IPS DF 6.9 (cell line): Measurements from ENCODE around the gene RABGGTA.

Source experiments
- DNase-seq: peaks from one replicate; pipeline ENCODE4 v3.0.0-alpha.2; 2013; ENCODE audit warnings: low read depth, low spot score
- H3K27ac ChIP-seq: one replicate; pipeline ENCODE4 v1.5.1; 2013; ENCODE audit warnings: low read length, control low read depth
- H3K27me3 ChIP-seq: 2 replicates; pipeline ENCODE4 v1.6.1; 2013; ENCODE audit warnings: mild to moderate bottlenecking, low read length; ENCODE audit not compliant: control insufficient read depth, insufficient read depth
- H3K36me3 ChIP-seq: 2 replicates; pipeline ENCODE4 v1.6.1; 2013; ENCODE audit warnings: low read length; ENCODE audit not compliant: control insufficient read depth, insufficient read depth
- H3K4me1 ChIP-seq: 2 replicates; pipeline ENCODE4 v1.6.1; 2013; ENCODE audit warnings: low read length; ENCODE audit not compliant: control insufficient read depth, insufficient read depth
- H3K4me3 ChIP-seq: 2 replicates; pipeline ENCODE4 v1.5.1; 2013; ENCODE audit warnings: mild to moderate bottlenecking, low read length
- H3K9me3 ChIP-seq: 2 replicates; pipeline ENCODE4 v1.6.1; 2013; ENCODE audit warnings: low read length, inconsistent platforms; ENCODE audit not compliant: control insufficient read depth, insufficient read depth
- WGBS: extraction: QIAGEN DNeasy Blood & Tissue Kit; methylation state at CpG from one replicate; pipeline ENCODE4 v1.1.7; 2013; ENCODE audit warnings: mixed read lengths, missing lambda C conversion rate; ENCODE audit not compliant: insufficient read length, insufficient coverage; 5-methylcytosine and 5-hydroxymethylcytosine counted together

The RABGGTA gene

GRCh38 chr14:24300326-24300980 is 29.1 kb upstream of the RABGGTA start:
- H3K9me3 ChIP-seq = no peaks in the 10 kb centered on the region
- WGBS = no CpG with 5 or more reads among the region's 16 CpGs
- H3K4me1 ChIP-seq = no peaks in the 10 kb centered on the region
- H3K27me3 ChIP-seq = no peaks in the 10 kb centered on the region
- peaks cover 22% of the 10 kb centered on the region for H3K36me3 ChIP-seq
- H3K27ac ChIP-seq = no peak overlapping the region
- H3K4me3 ChIP-seq = peak overlapping the region; percentile 81
- no peak for DNase-seq

DNA sequence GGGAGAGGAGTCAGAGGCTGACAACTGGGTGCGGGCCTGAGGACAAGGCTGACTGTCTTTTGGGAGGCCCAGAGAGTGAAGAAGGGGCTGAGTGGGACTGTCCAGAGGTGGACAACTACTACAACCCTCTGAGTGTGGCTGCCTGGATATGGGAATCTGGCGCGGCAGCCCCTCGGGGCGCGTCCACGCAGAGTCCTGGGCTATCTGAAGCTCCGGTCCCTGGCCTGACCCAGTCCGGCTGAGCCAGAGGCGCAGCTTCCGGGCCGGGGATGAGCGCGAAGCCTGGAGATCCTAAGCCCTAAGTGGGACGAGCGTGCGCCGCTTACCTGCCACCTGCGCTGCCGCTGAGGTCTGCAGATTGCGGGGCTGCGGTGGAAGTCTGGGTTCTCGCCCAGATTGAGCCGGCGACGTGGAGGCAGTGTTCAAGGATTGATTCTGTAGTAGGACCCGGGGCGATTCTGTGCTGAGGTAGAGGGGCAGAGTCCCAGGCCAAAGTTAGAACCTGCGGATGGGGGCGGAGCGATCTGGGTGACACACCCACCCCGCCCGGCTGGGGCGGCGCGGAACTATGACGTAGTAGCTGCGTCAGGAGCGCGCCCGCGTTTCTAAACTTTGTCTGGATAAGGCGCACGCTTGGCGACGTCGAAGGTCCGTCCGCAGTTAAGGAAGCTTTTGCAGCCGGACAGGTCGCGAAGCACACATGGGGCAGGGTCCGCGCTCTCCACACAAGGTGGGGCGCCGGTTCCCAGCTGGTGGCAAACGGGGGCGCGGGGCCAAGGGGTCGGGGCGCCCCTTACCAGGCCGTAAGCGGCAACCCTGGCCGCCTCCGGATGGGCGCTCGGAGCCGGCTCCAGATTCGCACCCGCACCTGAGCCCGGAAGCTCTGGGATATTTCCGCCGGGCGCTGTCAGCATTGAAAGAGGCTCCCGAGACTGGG is 28.1 kb upstream of the RABGGTA start, which contains the start of the genes DHRS1 and NOP9:
DHRS1 (minus strand) TSS at position 526 of the 937 bp plus-strand sequence. CDS start 674 bp downstream, outside the sequence.
NOP9 (plus strand) TSS at position 596 of the 937 bp plus-strand sequence; CDS start at position 701, 105 bp downstream.
- no peak for DNase-seq
- no CpG with 5 or more reads among the region's 75 CpGs for WGBS
- no peaks in the 10 kb centered on the region for H3K27me3 ChIP-seq
- peaks cover 20% of the 10 kb centered on the region for H3K36me3 ChIP-seq
- no peaks in the 10 kb centered on the region for H3K9me3 ChIP-seq
- H3K27ac ChIP-seq = no peak within 1 kb of the TSS
- no peaks in the 10 kb centered on the region for H3K4me1 ChIP-seq
- peak within 1 kb of the TSS; percentile 81 for H3K4me3 ChIP-seq

GRCh38 chr14:24298892-24299254 is 27.5 kb upstream of the RABGGTA start:
- no peak for DNase-seq
- Histone ChIP-seq H3K4me1 (no peaks in the 10 kb centered on the region), H3K27me3 (no peaks in the 10 kb centered on the region), H3K36me3 (peaks cover 13% of the 10 kb centered on the region), H3K9me3 (no peaks in the 10 kb centered on the region), H3K27ac (no peak overlapping the region), H3K4me3 (peak overlapping the region; percentile 81; the same call in 1 of the 2 replicates)
- WGBS = no CpG with 5 or more reads among the region's 7 CpGs

- Histone ChIP-seq H3K27me3 (no peaks in the 10 kb centered on the region), H3K4me1 (no peaks in the 10 kb centered on the region), H3K36me3 (peaks cover 9% of the 10 kb centered on the region; the same call in 1 of the 2 replicates), H3K27ac (no peak overlapping the region), H3K9me3 (no peaks in the 10 kb centered on the region), H3K4me3 (no peak overlapping the region)
- DNase-seq = no peak
- WGBS = no CpG with 5 or more reads among the region's 5 CpGs
Measured at GRCh38 chr14:24297190-24297964, 26.0 kb upstream of the RABGGTA start.

GRCh38 chr14:24296341-24297157 is 25.2 kb upstream of the RABGGTA start:
- Histone ChIP-seq H3K27ac (no peak overlapping the region), H3K4me1 (no peaks in the 10 kb centered on the region), H3K9me3 (no peaks in the 10 kb centered on the region), H3K36me3 (peaks cover 1% of the 10 kb centered on the region; the same call in 1 of the 2 replicates), H3K27me3 (no peaks in the 10 kb centered on the region), H3K4me3 (no peak overlapping the region)
- no peak for DNase-seq
- no CpG with 5 or more reads among the region's 12 CpGs for WGBS

GRCh38 chr14:24293525-24293924 is 22.1 kb upstream of the RABGGTA start:
- 0 out of 2 replicates have a peak, but pooled peaks cover 2% of the 10 kb centered on the region for H3K36me3 ChIP-seq

GRCh38 chr14:24292118-24292807 is 20.9 kb upstream of the RABGGTA start:
- no peak overlapping the region for H3K27ac ChIP-seq
- H3K27me3 ChIP-seq = no peaks in the 10 kb centered on the region
- no peaks in the 10 kb centered on the region for H3K4me1 ChIP-seq
- DNase-seq = no peak
- H3K36me3 ChIP-seq = 0 out of 2 replicates have a peak, but pooled peaks cover 2% of the 10 kb centered on the region
- no peaks in the 10 kb centered on the region for H3K9me3 ChIP-seq
- WGBS = no CpG with 5 or more reads among the region's 11 CpGs
- H3K4me3 ChIP-seq = no peak overlapping the region

More at GRCh38 chr14:24293525-24293924, 22.1 kb upstream of the RABGGTA start:
- DNase-seq = no peak
- Histone ChIP-seq H3K27ac (no peak overlapping the region), H3K9me3 (no peaks in the 10 kb centered on the region), H3K4me3 (no peak overlapping the region), H3K4me1 (no peaks in the 10 kb centered on the region), H3K27me3 (no peaks in the 10 kb centered on the region)
- no CpG with 5 or more reads among the region's 2 CpGs for WGBS

DNA sequence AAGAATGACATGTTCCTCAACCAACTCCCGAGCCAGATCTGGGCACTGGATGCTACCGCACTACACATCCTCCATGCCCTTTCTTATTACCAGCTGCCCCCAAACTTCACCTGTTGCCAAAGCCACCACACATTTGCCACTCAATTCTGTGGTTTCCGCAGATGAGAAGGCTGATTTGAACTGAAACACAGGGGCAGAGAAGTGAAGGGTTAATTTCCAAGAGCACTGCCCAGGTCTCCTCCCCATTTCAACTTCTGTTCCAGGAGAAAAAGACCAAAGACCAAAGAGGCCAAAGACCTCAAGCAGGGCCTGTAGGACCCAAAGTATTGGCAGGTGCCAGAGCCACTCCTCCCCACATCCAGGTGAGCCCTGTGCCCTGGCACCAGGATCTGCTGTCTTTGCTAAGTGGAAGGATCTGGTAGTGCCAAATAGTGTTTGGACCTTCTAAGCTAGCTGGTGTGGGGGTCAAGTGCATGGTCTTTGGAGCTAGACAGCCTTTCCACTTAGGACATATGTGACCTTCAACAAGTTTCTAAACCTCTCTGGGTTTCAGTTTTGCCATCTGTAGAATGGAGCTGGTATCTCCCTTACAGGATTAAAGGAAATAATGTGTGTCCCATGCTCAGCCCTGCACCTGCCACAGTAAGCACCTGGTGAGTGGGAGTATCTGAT is 20.2 kb upstream of the RABGGTA start:
- no peak for DNase-seq
- Histone ChIP-seq H3K27ac (no peak overlapping the region), H3K27me3 (no peaks in the 10 kb centered on the region), H3K4me1 (no peaks in the 10 kb centered on the region), H3K36me3 (0 out of 2 replicates have a peak, but pooled peaks cover 2% of the 10 kb centered on the region), H3K4me3 (no peak overlapping the region), H3K9me3 (no peaks in the 10 kb centered on the region)
- WGBS = no CpG with 5 or more reads among the region's 3 CpGs

GRCh38 chr14:24290746-24291145 is 19.3 kb upstream of the RABGGTA start:
- DNase-seq = no peak
- no peak overlapping the region for H3K27ac ChIP-seq
- no peak overlapping the region for H3K4me3 ChIP-seq
- H3K36me3 ChIP-seq = 0 out of 2 replicates have a peak, but pooled peaks cover 2% of the 10 kb centered on the region
- no peaks in the 10 kb centered on the region for H3K4me1 ChIP-seq
- no peaks in the 10 kb centered on the region for H3K27me3 ChIP-seq
- no CpG with 5 or more reads among the region's 9 CpGs for WGBS
- H3K9me3 ChIP-seq = no peaks in the 10 kb centered on the region
